Retinal pigment epithelial cell (primary cell): Measurements from ENCODE around the gene GABBR2.

Experiments used
- DNase-seq: peaks from one replicate; pipeline ENCODE4 v3.0.0-alpha.2; 2010; ENCODE audit warnings: low read depth
- H3K4me3 ChIP-seq: 2 replicates; pipeline ENCODE4 v1.5.1; 2011; ENCODE audit warnings: mild to moderate bottlenecking, low read length, control low read depth, moderate library complexity
- TF ChIP-seq, protein P1 (sequence below): conservative IDR thresholded peaks from 2 replicates; pipeline ENCODE4 v1.5.1; 2011; ENCODE audit warnings: low read depth, low read length, control low read depth, inconsistent platforms

The GABBR2 gene

GRCh38 chr9:98430535-98431292, 278.0 kb downstream of the GABBR2 start:
- DNase-seq, result no peak
- TF ChIP-seq, protein P1, sequence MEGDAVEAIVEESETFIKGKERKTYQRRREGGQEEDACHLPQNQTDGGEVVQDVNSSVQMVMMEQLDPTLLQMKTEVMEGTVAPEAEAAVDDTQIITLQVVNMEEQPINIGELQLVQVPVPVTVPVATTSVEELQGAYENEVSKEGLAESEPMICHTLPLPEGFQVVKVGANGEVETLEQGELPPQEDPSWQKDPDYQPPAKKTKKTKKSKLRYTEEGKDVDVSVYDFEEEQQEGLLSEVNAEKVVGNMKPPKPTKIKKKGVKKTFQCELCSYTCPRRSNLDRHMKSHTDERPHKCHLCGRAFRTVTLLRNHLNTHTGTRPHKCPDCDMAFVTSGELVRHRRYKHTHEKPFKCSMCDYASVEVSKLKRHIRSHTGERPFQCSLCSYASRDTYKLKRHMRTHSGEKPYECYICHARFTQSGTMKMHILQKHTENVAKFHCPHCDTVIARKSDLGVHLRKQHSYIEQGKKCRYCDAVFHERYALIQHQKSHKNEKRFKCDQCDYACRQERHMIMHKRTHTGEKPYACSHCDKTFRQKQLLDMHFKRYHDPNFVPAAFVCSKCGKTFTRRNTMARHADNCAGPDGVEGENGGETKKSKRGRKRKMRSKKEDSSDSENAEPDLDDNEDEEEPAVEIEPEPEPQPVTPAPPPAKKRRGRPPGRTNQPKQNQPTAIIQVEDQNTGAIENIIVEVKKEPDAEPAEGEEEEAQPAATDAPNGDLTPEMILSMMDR, result no peak
- H3K4me3 ChIP-seq, result no peak overlapping the region

DNA sequence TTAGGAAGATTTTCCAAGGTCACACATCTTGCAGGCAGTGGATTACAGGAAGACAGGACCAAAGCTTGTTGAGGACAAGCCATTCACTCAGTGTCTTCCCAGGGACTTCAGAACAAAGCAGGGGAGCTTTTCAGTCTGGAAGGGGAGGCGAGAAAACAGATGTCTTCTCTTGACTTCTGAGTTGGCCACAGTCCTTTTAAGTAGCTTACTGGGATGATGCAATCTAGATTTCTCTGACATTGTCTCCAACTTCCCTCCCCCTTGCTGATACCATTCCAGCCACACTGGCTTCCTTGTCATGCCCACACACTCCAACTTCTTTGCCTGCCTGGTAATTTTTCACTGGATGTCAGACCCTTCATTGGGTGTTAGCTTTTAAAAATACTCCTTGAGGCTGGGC, 279.1 kb downstream of the GABBR2 start:
- no peak overlapping the region for H3K4me3 ChIP-seq
- peak; percentile 11 for DNase-seq
- TF ChIP-seq, protein P1, result no peak

DNA sequence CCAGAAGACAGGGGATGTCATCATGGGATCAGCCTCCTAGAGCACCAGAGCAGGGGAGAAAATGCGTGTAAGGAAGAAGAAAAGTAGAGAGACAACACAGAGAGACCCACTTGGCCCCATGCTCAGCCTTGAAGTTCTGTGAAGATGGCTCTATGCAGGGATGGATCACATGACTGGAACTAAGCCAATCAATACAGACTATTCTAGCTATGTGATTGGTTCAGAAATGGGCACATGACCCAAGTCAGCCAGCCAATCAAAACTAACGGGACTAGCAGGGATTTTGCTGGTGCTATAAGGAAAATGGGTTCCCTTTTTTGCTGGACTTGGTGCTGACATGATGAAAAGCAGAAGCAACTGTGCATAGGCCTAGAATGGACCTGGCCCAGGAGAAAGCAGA, 280.3 kb downstream of the GABBR2 start:
- TF ChIP-seq, protein P1, result no peak
- H3K4me3 ChIP-seq, result no peak overlapping the region
- no peak for DNase-seq

DNA sequence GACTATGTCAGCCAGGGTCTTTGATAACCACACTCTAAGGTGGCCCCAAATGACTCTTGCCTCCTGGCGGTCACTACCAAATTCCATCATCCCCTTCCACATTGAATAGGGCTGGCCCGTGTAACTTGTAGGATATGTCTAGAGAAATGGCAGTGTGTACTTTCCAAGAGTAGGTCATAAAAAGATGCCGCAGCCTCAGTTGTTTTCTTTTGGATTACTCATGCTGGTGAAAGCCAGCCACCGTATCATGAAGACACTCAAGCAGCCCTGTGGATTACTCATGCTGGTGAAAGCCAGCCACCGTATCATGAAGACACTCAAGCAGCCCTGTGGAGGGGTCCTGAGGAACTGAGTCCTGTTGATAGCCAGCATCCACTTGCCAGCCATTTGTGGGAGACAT, 281.2 kb downstream of the GABBR2 start:
- H3K4me3 ChIP-seq, result no peak overlapping the region
- no peak for DNase-seq

DNA sequence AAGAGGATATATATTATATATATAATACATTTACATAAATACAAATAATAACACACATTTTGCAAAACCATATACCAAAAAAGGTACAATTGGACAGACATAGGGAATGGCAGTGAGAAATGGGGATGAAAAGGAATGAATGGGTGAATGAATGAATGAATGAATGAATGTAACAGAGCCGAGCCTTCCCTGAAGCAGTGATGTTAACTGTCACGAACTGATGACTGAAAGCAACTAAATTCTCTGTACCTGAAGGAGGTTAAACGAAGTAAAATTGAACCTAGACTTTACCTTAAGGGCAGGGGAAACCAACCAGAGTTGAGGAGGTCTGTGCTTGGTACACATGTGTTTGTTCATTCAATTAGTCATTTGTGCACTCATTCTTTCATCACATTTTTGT, 283.7 kb downstream of the GABBR2 start:
- DNase-seq, result no peak
- no peak overlapping the region for H3K4me3 ChIP-seq
- TF ChIP-seq, protein P1, result no peak

More for the DNA sequence above, 281.2 kb downstream of the GABBR2 start:
- TF ChIP-seq, protein P1, result no peak

- TF ChIP-seq, protein P1, result no peak
- no peak overlapping the region for H3K4me3 ChIP-seq
- no peak for DNase-seq
Measured at GRCh38 chr9:98419260-98419603, 289.5 kb downstream of the GABBR2 start.

- DNase-seq, result no peak
- TF ChIP-seq, protein P1, result no peak
- no peak overlapping the region for H3K4me3 ChIP-seq
Measured at GRCh38 chr9:98418578-98419259, 290.0 kb downstream of the GABBR2 start.
